CD4-positive, alpha-beta T cell treated with Interleukin-2 at 100 ng/mL for 4 hours (primary cell): ENCODE measurements around the gene PPL.
"Not testable (repeated sequence)": the region's sequence is repeated elsewhere in the genome, so short reads cannot be mapped to it uniquely, and the experiment has no call there.

Experiments
- DNase-seq: peaks from one replicate; pipeline ENCODE4 v3.0.0-alpha.2; 2020; ENCODE audit warnings: low spot score

The PPL gene, protein sequence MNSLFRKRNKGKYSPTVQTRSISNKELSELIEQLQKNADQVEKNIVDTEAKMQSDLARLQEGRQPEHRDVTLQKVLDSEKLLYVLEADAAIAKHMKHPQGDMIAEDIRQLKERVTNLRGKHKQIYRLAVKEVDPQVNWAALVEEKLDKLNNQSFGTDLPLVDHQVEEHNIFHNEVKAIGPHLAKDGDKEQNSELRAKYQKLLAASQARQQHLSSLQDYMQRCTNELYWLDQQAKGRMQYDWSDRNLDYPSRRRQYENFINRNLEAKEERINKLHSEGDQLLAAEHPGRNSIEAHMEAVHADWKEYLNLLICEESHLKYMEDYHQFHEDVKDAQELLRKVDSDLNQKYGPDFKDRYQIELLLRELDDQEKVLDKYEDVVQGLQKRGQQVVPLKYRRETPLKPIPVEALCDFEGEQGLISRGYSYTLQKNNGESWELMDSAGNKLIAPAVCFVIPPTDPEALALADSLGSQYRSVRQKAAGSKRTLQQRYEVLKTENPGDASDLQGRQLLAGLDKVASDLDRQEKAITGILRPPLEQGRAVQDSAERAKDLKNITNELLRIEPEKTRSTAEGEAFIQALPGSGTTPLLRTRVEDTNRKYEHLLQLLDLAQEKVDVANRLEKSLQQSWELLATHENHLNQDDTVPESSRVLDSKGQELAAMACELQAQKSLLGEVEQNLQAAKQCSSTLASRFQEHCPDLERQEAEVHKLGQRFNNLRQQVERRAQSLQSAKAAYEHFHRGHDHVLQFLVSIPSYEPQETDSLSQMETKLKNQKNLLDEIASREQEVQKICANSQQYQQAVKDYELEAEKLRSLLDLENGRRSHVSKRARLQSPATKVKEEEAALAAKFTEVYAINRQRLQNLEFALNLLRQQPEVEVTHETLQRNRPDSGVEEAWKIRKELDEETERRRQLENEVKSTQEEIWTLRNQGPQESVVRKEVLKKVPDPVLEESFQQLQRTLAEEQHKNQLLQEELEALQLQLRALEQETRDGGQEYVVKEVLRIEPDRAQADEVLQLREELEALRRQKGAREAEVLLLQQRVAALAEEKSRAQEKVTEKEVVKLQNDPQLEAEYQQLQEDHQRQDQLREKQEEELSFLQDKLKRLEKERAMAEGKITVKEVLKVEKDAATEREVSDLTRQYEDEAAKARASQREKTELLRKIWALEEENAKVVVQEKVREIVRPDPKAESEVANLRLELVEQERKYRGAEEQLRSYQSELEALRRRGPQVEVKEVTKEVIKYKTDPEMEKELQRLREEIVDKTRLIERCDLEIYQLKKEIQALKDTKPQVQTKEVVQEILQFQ (N-terminal part only)

DNA sequence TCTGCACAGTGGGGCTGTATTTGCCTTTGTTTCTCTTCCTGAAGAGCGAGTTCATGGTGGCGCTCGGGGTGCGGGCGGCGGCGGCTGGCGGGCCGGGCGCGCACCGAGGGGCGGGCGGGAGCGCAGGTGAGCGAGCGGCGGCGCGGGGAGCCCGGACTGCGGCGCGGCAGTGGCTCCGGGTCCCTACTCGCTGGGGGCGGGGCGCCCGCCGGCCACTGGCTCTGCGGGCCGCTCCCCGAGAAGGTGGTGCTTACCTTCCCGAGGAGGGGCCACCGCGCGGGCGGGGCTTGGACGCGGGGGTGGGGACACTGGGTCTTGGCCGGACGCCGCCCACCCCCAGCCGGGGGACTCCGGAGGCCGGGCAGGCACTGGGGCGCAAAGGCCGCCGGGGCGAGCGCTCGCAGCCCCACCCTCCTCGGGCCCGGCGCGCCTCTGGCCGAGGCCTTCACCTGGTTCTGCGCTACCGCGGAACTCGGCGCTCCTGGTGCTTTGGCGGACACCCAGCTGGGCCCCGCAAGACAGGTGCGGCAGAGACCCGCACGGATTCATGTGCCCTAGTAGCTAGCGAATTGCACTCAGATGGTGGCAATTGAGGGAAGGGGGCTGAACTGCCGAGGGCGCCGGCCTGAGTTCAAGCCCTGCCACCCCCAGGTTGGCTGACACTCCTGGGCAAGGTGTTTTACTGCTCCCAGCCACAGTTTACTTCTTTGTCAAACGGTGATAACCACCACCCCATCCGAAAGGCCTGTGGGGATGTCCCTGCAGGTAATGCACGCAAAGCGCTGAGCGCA, at the start of gene PPL:
Gene PPL, minus strand, starts transcription at position 158 of the 791 bp plus-strand sequence. Its CDS starts 103 bp downstream, at position 55.
- DNase-seq: no peak

GRCh38 chr16:4984174-4984990, 47.4 kb upstream of the PPL start:
- DNase-seq: no peak

- no peak for DNase-seq
Observed at GRCh38 chr16:4982056-4982867, 45.3 kb upstream of the PPL start.

GRCh38 chr16:4981473-4981872, 44.5 kb upstream of the PPL start:
- no peak for DNase-seq

- no peak for DNase-seq
Observed at GRCh38 chr16:4980691-4981090, 43.7 kb upstream of the PPL start.

DNA sequence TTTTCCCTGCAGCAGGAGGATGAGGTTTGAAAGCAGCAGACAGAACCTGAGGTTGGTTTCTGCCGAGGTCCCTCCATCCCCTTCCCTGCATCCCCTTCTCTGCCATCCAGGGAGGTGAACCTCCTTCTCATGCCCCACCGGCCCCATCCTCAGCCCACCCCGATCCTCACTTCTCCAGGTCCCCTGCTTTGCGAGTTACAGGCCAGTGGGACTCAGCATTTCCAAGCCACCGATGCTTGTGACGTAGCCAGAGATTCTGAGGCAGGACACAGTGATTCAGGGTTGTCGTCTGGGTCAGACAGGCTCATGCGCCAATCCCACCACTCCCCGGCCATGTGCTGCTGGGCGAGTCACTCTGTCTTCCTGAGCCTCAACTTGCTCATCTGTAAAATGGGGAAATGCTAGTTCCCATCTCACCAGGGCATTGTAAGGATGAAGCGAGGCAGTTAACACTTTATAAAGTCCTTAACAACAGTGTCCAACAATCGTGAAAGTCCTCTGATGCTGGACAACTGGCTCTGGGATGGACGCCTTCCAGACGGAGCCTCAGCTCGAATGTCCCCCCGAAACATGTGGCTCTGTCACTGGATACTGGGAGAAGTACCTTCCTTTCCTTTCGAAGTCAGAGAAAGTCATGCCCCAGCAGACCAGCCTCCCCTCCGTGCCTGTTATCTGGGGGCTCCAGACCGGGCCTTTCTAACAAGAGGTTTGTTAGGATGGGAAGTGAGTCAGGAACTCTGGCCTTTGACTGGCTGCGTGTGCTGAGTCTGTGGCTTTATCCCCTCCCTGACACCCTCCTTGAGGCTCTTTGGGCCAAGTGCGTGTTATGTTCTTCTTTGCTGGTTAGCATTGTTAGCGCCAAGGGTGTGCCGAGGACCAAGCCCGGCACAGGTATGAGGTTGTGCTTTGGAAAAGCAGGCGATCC, 43.0 kb upstream of the PPL start:
- no peak for DNase-seq

GRCh38 chr16:4979164-4979563, 42.2 kb upstream of the PPL start:
- DNase-seq: no peak

DNA sequence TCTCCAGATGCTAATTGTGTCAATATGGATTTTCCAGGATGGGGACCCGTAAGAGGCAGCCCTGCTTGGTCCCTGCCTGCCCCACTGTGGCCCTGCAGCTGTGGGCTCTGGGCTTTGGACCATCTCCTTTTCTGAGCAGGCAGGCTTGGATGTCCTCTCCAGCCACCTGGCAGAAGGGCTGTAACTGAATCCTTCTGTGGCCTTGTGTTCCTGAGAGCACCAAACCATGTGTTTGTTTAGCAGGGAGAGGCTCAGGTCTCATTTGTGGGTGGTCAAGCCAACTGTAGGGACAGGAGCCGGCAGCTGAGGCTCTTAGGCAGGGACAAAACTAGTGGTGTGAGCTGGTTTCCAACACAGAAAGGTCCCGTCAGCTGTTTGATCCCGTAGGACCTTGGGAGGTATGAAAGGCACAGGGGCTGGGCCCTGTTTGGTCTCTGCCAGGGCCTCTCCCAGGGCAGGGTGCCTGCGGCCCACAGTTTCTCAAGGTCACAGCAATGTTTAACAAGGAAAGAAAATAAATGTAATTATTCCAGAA, 39.7 kb upstream of the PPL start:
- no peak for DNase-seq

- no peak for DNase-seq
Observed at GRCh38 chr16:4976079-4976478, 39.1 kb upstream of the PPL start.

GRCh38 chr16:4972938-4973587, 36.1 kb upstream of the PPL start:
- DNase-seq: no peak

- DNase-seq: no peak
Observed at GRCh38 chr16:4970010-4970409, 33.1 kb upstream of the PPL start.

DNA sequence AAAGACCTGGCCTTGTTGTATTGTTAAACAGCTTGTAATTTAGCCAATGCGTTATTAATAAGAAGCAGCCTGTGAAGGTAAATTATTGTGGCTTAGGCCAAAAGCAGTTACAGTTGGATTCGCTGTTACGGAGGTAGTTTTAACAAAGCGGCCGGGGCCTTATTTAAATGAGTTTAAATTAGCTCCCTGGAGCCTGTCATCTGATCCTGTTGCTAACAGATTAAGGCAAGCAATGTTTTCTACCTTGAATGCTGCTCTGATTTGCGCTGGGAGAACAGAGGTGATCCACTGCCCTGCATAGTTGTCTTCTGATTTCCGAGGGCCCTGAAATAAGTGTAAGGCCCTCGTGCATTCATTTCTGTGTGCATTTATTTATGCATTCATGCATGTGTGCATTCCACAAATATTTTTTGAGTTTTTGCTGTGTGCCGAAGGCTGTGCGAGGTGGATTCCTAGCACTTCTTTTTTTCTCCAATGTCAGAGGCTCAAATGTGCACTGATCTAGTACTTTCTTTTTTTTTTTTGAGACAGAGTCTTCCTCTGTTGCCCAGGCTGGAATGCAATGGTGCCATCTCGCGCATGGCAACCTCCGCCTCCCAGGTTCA, 32.0 kb upstream of the PPL start:
- DNase-seq: no peak

- not testable (repeated sequence) for DNase-seq
Observed at GRCh38 chr16:4968278-4968677, 31.3 kb upstream of the PPL start.

DNA sequence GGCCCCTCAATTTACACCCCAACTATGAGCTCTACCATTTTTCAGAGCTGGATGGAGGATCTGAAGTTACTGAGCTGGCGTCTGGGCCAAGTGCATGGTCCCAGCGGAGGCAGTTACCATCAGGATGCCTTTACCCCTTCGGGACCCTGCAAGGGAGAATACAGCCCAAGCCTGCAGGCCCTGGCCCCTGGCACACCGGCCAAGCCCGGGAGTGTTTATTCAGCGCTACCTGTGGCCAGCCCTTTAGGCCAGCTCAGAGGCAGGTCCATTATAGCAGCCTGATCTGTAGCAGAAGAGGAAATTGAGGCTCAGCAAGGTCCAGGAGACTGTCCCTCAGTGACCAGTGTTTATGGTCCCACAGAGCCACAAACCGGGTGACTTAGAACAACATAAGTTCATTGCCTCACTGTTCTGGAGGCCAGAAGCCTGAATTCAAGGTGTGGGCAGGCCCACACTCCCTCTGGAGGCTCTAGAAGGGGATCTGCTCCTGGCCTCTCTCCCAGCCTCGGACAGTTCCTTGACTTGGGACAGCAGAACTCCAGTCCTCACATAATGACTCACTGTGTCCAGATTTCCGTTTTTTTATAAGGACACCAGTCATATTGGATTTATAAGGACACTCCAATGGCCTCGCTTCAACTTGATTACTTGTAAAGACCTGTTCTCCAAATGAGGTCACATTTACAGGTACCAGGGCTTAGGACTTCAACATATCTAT, 29.9 kb upstream of the PPL start:
- DNase-seq: no peak

- DNase-seq: not testable (repeated sequence)
Observed at GRCh38 chr16:4963527-4963926, 26.6 kb upstream of the PPL start.

- DNase-seq: no peak
Observed at GRCh38 chr16:4962716-4963115, 25.8 kb upstream of the PPL start.

DNA sequence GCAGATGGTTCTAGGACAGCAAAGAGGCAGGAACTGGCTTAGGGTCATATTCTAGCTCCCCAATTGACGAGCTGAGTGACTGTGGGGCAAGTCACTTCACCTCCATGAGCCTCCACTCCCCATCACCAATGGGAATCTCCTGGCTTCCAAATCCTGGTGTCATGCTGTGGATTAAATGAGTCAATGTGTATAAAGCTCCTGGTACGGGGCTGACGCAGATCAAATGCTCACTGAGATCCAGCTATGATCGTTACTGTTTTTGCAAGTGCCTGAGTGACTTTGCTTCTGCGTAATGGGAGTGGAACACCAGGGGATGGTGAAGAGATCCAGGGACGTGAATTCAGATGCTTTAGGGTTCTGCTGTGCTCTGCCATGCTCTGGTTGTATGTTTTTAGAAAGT, 23.6 kb upstream of the PPL start:
- no peak for DNase-seq
